Fibroblast of villous mesenchyme (primary cell): ENCODE measurements around the gene CYTIP. TPM values are rescaled to one million over a fixed set of nuclear protein-coding genes. Genes with fewer than 3 reads are reported as not detected.

Experiments used
- DNase-seq: peaks from one replicate; pipeline ENCODE4 v3.0.0-alpha.2; 2010; ENCODE audit warnings: low read depth
- H3K4me3 ChIP-seq: 2 replicates; pipeline ENCODE4 v1.5.1; 2011; ENCODE audit warnings: low read depth, mild to moderate bottlenecking, low read length
- total RNA-seq: library from RNA; depleted of rRNA; stranded (reverse); fragments of >200 nt; gene quantifications from 2 replicates; pipeline ENCODE4 v1.2.3, GENCODE V29; 2012
- TF ChIP-seq, protein P1 (sequence below): IDR thresholded peaks from 2 replicates; pipeline ENCODE4 v1.5.1; 2012; ENCODE audit warnings: low read depth, mild to moderate bottlenecking, low read length; ENCODE audit not compliant: insufficient read depth

CYTIP gene
- total RNA-seq, 1 donor: 0.43 TPM

DNA sequence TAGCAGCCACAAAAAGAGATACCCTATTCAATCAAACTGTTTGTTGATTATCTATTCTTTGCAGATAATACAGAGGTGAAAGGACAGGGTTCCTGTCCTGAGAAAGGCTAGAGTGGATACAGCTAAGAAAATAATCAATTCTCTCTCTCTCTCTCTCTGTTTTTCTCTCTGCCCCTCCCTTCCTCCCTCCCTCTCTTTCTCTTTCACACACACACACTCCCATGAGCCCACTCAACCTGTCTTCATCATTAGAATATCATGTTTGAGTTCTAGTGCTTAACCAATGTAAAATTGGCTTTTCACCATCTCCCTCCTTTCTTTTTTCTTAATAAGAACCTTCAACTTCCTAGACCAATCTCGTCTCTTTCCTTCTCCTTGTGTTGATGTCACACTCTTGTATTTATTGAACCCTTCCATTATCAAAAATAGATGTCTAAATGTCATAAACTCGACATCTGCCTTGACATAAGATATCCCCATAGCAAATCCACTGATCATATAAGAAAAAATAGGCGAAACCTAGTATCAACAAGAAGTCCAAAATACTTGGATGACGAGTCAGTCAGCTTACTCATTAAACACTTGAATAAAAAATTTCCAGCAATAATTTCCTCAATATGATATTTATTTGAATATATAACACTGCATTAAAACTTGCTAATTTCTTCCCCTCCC, 42.8 kb upstream of the CYTIP start:
- no peak for DNase-seq
- H3K4me3 ChIP-seq: no peak overlapping the region
- TF ChIP-seq, protein P1, sequence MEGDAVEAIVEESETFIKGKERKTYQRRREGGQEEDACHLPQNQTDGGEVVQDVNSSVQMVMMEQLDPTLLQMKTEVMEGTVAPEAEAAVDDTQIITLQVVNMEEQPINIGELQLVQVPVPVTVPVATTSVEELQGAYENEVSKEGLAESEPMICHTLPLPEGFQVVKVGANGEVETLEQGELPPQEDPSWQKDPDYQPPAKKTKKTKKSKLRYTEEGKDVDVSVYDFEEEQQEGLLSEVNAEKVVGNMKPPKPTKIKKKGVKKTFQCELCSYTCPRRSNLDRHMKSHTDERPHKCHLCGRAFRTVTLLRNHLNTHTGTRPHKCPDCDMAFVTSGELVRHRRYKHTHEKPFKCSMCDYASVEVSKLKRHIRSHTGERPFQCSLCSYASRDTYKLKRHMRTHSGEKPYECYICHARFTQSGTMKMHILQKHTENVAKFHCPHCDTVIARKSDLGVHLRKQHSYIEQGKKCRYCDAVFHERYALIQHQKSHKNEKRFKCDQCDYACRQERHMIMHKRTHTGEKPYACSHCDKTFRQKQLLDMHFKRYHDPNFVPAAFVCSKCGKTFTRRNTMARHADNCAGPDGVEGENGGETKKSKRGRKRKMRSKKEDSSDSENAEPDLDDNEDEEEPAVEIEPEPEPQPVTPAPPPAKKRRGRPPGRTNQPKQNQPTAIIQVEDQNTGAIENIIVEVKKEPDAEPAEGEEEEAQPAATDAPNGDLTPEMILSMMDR: no peak

DNA sequence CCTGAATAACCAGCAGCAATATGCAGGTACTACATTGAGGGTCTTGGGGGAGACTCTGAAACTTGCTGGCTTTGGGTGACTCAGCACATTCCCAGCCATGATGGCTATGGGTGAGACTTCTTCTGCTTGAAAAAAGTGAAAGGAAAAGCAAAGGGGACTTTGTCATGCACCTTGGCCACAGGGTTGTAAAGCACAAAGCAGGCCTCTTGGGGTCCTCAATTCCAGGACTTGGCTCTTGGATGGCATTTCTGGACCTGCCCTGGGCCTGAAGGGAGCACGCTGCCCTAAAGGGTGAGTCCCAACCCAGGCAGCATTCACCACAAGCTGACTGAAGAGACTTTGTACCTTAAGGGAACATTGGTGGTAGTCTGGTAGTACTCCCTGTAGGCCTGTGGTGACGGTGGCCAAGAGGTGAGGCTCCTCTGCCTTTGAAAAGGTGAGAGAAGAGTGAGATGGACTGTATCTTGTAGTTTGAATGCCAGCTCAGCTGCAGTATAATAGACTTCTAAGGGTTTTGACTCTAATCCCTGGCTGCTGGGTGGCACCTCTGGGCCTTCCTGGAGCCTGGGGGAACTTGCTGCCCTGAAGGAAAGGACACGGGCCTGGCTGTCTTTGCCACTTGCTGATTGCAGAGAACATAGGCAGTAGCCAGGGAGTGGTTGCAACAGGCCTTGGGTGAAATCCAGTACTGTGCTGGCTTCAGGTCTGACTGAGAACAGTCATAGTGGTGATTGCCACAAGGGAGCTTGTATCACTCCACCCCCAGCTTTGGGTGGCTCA, 36.5 kb upstream of the CYTIP start:
- DNase-seq: peak; percentile 5
- TF ChIP-seq, protein P1: no peak
- no peak overlapping the region for H3K4me3 ChIP-seq

DNA sequence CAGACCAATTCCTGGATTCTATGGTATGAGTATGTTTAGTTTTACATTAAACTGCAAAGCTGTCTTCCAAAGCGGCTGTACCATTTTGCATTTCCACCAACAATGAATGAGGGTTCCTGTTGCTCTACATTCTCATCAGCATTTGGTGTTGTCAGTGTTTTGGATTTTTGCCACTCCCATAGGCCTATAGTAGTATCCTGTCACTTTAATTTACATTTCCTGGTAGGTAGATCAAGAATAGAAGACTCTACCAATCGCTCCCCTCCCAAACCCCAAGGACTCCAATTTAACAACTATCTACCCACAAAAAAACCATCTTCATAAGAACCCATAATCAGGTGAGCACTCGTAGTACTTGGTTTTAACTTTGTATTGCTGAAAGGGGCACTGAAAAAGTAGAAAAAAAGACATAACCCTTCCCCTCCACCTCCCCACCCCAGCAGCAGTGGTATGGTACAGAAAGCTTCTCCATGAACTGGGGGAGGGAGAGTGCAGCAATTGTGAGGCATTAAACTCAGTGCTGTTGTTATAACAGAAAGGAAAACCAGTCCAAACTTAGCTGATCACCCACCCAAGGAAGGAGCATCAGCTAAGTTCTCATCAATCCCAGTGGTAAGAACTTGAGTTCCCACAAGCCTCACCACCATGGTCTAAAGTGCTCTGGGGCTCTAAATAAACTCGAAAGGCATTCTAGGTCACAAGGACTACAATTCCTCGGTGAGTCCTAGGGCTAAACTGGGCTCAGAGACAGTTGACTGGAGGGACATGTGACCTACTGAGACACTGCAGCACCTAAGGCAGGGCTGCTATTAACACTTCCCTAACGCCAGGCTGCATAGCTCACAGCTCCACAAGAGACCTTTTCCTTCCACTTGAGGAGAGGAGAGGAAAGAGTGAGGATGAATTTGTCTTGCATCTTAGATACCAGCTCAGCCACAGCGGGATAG, 35.5 kb upstream of the CYTIP start:
- DNase-seq: no peak
- no peak overlapping the region for H3K4me3 ChIP-seq
- TF ChIP-seq, protein P1: no peak

DNA sequence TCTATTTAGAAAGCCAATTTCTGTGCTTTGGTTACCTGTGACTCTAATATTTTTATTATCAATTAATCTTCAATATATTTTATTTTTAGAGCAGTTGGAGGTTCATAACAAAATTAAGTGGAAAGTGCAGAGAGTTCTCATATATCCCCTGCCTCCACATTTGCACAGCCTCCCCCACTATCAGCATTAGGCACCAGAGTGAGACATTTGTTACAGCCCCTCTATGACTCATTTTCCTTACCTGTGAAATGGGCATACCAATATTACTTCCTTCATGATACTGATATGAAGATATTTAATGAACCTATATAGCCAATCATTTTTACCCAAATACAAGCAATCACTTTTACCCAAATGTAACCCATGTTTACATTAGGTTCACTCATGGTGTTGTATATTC, 34.0 kb upstream of the CYTIP start:
- DNase-seq: no peak
- TF ChIP-seq, protein P1: no peak
- H3K4me3 ChIP-seq: no peak overlapping the region

DNA sequence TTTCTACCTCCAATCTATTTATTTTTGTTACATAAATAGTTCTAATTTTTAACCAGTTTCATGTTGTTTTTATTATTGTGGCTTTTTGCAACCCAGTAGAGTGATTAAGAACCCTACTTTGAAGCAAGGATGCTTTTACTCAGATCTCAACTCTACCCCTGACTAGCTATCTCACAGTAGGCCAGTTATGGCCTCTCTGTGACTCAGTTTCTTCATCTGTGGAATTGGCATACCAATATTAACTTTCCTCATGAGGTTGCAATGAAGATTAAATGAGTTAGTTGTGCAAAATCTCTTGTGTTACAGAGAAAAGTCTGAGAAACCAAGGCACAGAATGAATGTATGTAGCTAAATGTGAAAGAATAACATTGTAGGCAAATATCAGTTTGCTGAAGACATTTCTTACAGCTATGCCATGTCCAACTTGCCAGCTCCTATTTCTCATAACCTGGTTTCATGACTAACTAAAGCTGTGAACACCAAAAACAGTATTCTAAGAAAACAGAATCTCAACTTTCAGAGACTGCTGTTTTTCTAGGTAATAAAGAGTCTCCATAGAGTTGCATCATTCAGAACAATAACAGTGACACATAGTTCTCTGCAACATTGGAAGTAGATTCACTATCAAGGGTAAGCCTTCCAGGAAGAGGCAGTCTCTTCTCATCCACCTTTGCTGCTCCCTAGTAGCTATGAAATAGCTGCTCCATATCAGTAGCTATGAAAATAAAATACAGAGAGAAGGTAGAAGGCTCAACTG, 33.2 kb upstream of the CYTIP start:
- peak; percentile 8 for DNase-seq
- TF ChIP-seq, protein P1: no peak
- no peak overlapping the region for H3K4me3 ChIP-seq
